HL-60 (cell line): ENCODE measurements around the gene TSPAN13.

Source experiments
- CTCF ChIP-seq: IDR thresholded peaks from one replicate; pipeline ENCODE4 v1.5.1; 2011; ENCODE audit warnings: low read length, control low read depth, inconsistent platforms; ENCODE audit not compliant: insufficient read depth
- GABPA ChIP-seq: IDR thresholded peaks from 2 replicates; pipeline ENCODE4 v1.6.1; 2012; ENCODE audit warnings: low read depth
- POLR2AphosphoS5 ChIP-seq: IDR thresholded peaks from 2 replicates; pipeline ENCODE4 v1.6.1; 2012; ENCODE audit warnings: low read depth
- REST ChIP-seq: IDR thresholded peaks from 2 replicates; pipeline ENCODE4 v1.6.1; 2012; ENCODE audit warnings: low read depth; ENCODE audit not compliant: insufficient replicate concordance
- SPI1 ChIP-seq: IDR thresholded peaks from 2 replicates; pipeline ENCODE4 v1.6.1; 2012; ENCODE audit warnings: low read depth, mild to moderate bottlenecking, borderline replicate concordance

- no peak for TF ChIP-seq REST
- TF ChIP-seq CTCF, result no peak
- no peak for TF ChIP-seq POLR2AphosphoS5
- TF ChIP-seq GABPA, result no peak
- no peak for TF ChIP-seq SPI1
Measured at GRCh38 chr7:16710651-16711050, 42.9 kb upstream of the TSPAN13 start.
